CD4-positive, alpha-beta T cell treated with Interleukin-2 at 100 ng/mL for 4 hours (primary cell): ENCODE results near the gene CIITA.

ENCODE experiments used
- DNase-seq: peaks from one replicate; pipeline ENCODE4 v3.0.0-alpha.2; 2020; ENCODE audit warnings: low spot score

Gene CIITA

DNA sequence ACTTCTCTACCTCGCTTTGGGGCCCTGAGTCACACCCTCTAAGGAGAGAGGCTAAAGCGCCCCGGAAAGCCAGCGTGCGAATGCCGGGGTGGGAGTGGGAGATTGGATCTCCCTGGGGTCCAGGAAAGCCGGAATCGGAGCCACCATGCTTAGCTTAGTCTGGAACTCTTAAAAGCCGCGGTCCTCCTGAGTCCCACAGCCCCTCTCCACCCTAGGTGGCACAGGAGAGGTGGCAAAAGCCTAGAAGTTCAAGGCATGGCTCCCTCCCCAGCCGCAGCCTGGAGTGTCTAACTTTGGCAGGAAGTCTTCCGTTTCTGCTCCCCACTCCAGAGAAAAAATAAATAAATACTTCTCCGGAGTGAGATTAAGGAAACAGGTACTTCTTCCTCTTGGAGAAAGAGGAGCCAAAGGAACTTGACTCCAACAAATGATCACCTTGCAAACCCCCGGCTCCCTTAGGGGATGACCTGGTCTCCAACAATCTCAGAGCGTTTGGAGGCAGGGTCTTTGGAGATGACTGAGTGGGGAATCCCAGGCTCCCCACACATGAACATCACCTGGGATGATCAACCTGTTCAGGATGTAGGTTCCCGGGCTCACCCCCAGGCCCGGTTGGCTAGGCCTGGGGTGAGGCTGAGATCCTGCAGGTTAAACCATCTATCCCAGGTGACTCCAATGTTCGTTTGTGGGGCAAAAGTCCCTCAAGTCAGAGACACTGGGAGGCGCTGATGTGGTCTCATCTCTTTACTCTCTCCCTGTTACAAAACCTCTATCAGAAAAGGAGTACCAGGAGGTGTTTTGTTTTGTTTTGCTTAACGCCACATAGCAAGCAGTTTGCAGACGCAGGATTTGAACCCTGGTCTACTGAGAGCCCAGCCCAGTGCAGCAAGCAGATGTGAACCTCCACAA lies 2.9 kb downstream of the CIITA start:
- DNase-seq: no peak

DNA sequence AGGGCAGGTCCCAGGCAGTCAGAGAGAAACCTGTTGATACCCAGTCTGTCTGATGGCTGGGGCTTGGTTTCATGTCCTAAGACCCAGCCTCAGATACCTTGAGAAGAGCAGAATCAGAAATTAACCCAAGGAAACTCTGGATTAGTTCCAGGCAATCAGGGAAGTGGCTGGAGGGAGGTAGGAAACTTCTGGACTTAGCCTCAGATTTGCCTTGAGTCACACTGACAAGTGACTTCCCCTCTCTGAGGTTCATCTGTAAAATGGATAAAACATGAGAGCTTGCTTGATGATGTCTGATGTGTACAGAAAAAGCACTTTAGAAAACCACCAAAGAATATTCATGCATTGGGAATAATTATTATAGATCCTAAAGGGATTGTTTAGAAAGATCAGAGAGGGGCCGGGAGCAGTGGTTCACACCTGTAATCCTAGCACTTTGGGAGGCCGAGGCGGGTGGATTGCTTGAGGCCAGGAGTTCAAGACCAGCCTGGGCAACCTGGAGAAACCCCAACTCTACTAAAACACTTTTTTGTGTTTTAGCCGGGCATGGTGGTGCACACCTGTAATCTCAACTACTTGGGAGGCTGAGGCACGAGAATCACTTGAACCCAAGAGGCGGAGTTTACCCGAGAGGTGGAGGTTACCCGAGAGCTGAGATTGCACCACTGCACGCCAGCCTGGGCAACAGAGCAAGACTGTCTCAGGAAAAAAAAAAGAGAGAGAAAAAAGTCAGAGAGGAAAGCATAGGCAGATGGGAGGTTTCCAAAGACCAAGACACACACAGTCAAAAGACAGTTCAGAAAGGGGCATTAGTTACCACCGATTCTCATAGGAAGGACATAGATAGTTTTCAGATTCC lies 3.8 kb downstream of the CIITA start:
- no peak for DNase-seq

DNA sequence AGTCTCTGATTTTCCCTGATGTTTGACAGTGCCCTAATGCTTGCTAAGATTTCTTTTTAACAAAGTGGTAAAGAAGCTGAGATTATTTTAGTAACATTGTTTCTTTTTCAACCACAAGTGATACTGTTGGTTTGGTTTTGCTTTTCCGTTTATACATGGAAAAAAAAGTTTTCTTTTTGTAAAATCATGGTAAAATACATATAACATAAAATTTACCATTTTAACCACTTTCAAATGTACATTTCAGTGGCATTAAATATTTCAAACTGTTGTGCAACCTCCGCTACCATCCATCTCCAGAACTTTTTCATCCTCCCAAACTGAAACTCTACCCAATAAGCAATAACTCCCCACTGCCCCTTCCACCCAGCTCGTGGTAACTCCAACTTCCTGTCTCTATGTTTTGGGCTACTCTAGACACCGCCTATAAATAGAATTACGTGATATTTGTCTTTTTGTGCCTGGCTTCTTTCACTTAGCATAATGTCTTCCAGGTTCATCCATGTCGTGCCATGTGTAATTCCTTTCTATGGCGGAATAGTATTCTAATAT lies 4.6 kb downstream of the CIITA start:
- no peak for DNase-seq

DNA sequence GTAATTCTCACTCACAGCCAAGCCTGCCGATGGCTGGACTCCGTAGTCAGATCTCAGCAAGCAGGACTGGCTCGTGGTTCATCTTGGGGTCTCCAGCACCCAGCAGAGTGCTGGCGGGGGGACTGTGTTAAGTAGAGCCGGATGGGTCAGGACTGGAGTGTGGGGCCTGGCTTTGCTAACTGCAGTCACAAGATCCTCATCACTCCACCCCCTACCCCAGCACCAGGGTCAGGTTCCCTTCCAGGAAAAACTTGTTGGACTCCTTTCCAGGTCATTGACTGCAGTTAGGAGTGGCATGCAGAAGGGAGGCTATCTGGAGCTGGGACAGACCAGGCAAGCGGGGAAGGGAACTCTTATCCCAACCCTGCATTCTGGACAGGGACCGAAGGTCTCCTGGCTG lies 6.0 kb downstream of the CIITA start:
- no peak for DNase-seq

DNA sequence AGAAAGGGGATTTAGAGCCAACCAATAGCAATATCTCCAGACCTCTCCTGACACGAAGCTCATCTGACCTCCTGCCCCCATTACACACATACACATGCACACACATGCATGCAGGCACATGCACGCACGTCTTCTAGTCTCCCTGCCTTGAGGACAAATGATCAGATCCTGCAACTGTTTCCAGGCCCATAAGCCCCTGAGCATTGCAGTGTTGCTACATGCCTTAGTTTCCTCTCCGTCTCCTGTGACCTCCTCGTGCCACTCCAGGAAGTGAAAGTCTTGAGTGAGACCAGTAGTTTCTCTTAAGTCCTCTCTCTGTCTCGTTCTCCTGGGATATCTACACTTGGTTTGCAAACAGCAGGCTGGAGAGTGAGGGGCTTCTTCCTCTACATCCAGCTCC lies 8.2 kb downstream of the CIITA start:
- no peak for DNase-seq

DNA sequence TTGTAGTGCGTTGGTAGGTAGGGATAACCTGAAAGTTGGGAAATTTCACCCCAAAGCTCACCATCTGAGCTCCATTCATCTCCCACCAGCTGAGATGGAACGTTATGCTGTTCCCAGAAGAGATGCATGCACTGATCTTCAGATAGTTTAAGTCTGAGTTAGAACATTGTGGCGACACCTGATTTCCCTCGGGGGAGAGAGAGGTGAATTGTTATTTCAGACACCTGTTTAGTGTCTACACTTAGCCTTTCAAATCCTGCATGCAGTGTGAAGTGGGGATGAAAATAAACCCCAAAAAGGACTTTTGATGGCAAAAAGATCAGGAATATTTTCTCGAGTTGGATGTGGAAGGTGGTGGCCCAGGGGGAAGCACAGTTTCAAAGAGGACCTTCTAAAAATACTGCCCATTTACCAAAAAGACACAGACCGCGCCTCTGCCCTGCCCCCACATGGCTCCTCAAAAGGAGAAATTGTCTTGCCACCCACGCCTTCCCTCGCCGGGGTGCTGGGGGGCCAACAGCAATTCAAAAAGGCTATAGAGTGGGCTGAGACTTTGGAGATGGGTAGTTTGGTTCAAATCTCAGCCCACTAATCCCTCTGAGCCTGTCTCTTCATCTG lies 11.4 kb downstream of the CIITA start:
- DNase-seq: no peak

DNA sequence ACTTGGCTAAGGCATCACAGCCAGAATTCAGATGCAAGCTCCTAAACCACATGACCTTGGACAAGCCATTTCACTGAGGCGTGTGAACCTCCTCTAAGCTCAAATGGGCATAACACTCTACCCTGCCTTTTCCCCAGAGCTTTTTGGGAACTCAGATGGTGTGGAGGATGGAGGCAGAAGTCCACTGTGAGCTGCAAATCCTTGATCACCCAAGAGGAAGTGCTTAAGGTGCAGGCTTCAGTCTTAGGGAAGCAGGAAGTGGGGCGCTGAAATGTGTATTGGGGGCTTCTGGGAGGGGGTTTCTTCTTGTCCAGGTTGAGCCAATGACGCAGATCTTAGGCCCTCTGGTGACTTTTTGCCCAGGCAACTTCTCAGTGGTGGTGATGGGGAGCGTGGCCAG lies 12.9 kb downstream of the CIITA start:
- no peak for DNase-seq

DNA sequence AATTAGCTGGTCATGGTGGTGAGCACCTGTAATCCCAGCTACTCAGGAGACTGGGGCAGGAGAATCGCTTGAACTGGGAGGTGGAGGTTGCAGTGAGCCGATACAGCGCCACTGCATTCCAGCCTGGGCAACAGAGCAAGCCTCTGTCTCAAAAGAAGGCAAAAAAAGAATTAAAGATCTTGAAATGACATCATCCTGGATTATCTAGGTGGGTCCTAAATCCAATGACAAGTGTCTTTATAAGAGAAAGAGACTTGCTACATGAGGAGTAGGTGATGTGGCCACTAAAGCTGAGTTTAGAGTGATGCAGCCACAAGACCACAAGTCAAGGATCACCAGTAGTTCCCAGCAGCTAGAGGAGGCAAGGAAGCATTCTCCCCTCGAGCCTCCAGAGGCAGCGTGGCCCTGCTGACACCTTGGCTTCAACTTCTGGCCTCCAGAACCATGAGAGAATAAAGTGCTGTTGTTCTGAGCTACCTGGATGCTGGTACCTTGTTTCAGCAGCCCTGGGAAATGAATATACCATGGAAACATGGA lies 15.8 kb downstream of the CIITA start:
- no peak for DNase-seq

DNA sequence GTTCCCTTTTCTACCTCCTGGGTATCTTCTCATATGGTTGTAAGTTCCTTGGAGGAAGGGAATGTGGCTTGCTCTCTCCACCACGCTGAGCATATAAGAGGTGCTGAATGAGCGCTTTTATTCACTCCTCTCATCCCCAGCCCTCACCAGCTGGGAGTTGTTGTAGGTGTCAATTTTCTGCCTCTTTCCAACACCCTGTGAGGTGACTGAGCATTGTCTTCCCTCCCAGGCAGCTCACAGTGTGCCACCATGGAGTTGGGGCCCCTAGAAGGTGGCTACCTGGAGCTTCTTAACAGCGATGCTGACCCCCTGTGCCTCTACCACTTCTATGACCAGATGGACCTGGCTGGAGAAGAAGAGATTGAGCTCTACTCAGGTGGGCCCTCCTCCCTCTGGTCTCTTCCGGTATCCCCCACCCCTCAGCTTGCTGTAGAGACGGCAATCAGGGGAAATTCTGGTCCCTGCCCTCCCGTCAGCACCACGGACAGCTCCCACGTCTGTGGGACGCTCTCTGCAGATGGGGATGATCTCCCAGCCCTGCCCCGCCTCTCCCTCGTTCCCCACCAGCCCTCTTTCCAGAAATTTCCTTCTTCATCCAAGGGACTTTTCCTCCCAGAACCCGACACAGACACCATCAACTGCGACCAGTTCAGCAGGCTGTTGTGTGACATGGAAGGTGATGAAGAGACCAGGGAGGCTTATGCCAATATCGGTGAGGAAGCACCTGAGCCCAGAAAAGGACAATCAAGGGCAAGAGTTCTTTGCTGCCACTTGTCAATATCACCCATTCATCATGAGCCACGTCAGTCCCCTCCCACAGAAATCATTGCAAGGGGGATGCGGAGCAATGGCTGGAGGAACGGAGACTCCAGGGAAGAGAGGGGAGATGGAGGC lies 18.3 kb downstream of the CIITA start:
- no peak for DNase-seq

DNA sequence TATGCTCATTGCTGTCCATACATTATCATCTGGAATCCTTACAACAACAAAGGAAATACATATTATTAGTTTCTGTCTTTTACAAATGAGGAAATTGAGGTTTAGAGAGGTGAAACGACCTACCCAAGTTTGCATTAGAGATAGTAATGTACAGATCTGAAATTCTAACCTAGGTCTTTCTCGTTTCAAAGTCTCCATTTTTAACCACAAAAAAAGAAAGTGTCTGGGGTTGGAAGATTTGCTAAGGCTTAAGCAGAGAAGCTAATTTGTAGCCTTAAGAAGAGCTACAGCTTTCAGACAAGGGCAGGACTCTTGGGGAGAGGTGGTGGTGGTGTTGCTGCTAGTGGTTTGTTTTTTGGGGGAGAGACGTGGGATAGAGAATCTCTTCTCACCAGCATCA lies 19.2 kb downstream of the CIITA start:
- DNase-seq: no peak

DNA sequence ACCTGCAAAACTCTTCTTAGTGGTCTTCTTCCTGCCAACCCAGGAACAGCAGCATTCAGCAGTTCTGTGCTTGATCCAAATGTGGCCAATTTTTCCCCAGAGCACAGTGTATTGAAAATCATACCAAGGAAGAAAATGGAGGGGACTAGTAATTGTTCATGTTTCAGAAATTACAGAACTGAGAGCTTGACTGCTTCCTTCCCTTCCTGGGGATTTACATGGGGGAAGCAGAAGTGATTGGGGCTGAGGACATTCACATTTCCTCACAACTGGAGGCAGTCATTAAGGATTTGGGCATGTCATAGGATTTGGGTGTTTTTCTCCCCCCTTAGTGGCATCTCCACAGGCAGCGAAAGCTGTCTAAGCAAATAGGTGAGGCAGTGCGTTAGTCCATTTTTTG lies 19.7 kb downstream of the CIITA start:
- no peak for DNase-seq

DNA sequence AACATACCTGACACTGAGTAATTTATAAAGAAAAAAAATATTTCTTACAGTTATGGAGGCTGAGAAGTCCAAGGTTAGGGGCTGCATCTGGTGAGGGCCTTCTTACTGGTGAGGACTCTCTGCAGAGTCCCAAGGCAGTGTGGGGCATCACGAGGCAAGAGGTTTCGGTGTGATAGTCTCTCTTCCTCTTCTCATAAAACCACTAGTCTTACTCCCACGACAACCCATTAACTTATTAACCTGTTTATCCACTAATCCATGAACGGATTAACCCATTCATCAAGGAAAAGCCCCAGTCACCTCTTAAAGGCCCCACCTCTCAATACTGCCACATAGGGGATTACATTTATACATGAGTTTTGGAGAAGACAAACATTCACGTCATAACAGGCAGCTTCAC lies 20.1 kb downstream of the CIITA start:
- no peak for DNase-seq

DNA sequence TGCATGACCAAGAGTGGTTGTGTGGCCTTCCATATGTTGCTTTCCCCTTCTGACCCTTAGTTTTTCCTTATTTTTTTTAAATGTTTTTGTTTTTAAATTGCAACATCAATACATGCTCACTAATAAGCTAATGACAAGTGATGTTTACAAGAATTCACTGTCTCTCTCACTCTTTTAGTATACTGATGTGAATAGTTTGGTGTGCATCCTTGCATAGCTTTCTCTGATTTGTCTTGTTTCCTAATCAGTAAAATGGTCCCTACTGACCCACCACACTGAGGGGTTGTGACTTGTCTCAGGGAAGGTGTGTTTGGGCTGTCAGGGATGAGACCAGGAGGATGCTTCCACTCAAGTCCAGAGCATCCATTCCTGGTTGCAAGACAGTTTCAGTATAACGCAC lies 26.0 kb downstream of the CIITA start:
- no peak for DNase-seq

DNA sequence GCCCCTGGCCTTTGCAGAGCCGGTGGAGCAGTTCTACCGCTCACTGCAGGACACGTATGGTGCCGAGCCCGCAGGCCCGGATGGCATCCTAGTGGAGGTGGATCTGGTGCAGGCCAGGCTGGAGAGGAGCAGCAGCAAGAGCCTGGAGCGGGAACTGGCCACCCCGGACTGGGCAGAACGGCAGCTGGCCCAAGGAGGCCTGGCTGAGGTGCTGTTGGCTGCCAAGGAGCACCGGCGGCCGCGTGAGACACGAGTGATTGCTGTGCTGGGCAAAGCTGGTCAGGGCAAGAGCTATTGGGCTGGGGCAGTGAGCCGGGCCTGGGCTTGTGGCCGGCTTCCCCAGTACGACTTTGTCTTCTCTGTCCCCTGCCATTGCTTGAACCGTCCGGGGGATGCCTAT lies 29.5 kb downstream of the CIITA start:
- no peak for DNase-seq

DNA sequence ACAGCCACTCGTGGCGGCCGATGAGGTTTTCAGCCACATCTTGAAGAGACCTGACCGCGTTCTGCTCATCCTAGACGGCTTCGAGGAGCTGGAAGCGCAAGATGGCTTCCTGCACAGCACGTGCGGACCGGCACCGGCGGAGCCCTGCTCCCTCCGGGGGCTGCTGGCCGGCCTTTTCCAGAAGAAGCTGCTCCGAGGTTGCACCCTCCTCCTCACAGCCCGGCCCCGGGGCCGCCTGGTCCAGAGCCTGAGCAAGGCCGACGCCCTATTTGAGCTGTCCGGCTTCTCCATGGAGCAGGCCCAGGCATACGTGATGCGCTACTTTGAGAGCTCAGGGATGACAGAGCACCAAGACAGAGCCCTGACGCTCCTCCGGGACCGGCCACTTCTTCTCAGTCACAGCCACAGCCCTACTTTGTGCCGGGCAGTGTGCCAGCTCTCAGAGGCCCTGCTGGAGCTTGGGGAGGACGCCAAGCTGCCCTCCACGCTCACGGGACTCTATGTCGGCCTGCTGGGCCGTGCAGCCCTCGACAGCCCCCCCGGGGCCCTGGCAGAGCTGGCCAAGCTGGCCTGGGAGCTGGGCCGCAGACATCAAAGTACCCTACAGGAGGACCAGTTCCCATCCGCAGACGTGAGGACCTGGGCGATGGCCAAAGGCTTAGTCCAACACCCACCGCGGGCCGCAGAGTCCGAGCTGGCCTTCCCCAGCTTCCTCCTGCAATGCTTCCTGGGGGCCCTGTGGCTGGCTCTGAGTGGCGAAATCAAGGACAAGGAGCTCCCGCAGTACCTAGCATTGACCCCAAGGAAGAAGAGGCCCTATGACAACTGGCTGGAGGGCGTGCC lies 30.1 kb downstream of the CIITA start:
- DNase-seq: no peak

DNA sequence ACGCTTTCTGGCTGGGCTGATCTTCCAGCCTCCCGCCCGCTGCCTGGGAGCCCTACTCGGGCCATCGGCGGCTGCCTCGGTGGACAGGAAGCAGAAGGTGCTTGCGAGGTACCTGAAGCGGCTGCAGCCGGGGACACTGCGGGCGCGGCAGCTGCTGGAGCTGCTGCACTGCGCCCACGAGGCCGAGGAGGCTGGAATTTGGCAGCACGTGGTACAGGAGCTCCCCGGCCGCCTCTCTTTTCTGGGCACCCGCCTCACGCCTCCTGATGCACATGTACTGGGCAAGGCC lies 30.7 kb downstream of the CIITA start:
- DNase-seq: no peak

DNA sequence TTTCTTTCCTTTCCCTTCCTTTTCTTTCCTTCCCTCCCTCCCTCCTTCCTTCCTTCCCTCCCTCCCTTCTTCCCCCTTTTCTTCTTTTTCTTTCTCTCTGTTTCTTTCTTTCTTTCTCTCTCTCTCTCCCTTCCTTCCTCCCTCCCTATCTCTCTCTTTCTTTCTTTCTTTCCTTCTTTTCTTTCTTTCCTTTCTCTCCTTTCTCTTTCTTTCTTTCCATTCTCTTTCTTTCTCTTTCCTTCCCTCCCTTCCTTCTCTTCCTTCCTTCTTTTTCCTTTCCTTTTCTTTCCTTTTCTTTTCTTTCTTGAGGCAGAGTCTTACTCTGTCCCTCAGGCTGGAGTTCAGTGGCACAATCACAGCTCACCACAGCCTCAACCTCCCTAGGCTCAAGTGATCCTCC lies 34.3 kb downstream of the CIITA start:
- no peak for DNase-seq

DNA sequence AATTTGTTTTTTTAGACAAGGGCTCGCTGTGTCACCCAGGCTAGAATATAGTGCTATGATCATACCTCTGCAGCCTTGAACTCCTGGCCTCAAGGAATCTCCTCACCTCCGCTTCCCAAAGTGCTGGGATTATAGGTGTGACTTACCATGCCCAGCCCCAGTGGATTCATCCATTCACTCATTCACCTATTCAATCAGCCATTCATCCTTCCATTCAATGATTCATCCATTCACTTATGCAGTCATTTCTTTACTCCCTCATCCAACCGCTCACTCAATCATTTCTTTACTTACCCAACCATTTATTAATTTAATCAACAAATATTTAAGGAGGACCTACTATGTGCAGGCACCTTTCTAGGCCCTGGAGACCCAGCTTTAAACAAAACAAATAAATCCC lies 39.5 kb downstream of the CIITA start:
- DNase-seq: no peak

DNA sequence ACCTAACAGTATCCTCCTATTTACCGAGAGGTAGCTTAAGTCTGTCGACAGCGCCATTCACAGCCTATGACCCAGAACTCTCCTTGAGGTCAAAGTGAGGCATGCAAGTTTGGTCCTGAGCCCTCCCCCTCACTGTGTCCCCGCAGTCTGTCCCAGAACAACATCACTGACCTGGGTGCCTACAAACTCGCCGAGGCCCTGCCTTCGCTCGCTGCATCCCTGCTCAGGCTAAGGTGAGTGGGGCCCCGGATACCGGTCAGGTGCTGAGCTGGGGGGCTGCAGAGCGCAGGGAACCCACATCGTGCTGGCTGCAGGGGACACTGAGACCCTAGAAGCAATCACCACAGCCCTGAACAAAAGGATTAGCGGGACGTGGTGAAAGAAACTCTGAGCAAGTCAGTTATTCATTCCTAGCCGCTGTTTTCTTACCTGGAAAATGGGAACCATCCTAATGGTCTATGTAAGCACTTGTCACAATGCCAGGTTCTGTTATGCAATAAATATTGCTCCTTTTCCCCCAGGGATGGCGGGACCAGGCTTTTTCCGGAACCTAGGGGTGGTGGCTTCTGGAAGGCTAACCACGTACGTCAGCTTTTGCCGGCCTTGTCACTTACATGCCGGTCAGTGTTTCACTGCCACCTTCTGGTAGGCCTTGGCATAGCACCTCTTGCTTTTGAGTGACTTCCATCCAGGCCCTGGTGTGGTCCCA lies 41.4 kb downstream of the CIITA start:
- DNase-seq: peak; percentile 86

DNA sequence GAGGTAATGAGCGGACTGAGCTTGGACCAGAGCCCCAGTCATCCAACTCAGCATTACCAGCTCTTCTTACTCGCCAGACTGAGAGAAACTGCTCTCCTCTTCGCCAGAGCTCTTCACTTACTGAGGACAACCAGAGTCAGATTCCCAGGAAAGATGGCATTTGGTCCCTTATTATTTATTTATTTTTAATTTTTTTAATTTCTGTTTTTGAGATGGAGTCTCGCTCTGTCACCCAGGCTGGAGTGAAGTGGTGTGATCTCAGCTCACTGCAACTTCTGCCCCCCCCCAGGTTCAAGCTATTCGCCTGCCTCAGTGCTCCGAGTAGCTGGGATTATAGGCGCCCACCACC lies 42.0 kb downstream of the CIITA start:
- DNase-seq: no peak
